Measurements from ENCODE around the gene KMT2E.

DNA sequence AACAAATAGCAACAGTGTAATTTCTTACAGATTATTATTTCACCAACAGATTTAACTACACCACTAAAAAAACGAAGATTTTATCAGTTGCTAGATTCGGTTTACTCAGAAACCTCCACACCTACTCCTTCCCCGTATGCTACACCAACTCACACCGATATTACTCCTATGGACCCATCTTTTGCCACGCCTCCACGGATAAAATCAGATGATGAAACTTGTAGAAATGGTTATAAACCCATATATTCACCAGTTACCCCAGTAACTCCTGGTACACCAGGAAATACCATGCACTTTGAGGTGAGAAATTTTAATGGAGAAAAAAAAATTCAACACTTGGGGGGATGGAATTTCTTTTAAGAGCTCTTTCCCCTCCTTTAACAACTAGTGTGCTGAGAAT, 92.5 kb downstream of the KMT2E start:
- TF ChIP-seq, protein P1, sequence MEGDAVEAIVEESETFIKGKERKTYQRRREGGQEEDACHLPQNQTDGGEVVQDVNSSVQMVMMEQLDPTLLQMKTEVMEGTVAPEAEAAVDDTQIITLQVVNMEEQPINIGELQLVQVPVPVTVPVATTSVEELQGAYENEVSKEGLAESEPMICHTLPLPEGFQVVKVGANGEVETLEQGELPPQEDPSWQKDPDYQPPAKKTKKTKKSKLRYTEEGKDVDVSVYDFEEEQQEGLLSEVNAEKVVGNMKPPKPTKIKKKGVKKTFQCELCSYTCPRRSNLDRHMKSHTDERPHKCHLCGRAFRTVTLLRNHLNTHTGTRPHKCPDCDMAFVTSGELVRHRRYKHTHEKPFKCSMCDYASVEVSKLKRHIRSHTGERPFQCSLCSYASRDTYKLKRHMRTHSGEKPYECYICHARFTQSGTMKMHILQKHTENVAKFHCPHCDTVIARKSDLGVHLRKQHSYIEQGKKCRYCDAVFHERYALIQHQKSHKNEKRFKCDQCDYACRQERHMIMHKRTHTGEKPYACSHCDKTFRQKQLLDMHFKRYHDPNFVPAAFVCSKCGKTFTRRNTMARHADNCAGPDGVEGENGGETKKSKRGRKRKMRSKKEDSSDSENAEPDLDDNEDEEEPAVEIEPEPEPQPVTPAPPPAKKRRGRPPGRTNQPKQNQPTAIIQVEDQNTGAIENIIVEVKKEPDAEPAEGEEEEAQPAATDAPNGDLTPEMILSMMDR (IDR thresholded peaks at IDR 0.05; ENCODE audit: low read length), result no peak
- no peak for TF ChIP-seq EZH2 (IDR thresholded peaks at IDR 0.05; ENCODE audit: borderline replicate concordance, low read length)
